Measurements from ENCODE around the gene FBN1.

The FBN1 gene

DNA sequence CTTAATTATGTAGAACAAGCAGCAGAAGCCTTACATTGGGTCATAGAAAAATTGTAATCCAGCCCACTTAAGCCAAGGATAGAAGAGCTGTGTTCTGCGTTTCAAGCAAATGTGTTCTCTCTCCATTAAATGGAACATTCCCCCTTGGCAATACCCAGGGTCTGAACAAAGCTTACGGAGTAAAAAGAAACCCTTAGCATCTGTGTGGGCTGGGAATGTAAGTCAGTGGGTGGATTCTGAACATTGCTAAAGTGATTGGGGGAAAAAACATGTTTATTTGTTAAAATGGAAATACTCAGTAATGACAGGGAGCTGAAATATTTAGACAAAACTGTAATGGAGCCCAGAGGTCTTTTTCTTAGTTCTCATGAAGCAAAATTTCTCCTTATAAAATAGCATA lies 166.9 kb downstream of the FBN1 start:
- DNase-seq (ENCODE audit: extremely low spot score): no peak
- ChIA-PET CTCF (interaction anchor here (1.6 to 1.9 kb wide), 2 partner anchors 14 to 29 kb away, joined by 5 to 8 read pairs; no protein-coding TSS in a partner anchor), POLR2A (no interaction called here)
- TF ChIP-seq, protein P1, sequence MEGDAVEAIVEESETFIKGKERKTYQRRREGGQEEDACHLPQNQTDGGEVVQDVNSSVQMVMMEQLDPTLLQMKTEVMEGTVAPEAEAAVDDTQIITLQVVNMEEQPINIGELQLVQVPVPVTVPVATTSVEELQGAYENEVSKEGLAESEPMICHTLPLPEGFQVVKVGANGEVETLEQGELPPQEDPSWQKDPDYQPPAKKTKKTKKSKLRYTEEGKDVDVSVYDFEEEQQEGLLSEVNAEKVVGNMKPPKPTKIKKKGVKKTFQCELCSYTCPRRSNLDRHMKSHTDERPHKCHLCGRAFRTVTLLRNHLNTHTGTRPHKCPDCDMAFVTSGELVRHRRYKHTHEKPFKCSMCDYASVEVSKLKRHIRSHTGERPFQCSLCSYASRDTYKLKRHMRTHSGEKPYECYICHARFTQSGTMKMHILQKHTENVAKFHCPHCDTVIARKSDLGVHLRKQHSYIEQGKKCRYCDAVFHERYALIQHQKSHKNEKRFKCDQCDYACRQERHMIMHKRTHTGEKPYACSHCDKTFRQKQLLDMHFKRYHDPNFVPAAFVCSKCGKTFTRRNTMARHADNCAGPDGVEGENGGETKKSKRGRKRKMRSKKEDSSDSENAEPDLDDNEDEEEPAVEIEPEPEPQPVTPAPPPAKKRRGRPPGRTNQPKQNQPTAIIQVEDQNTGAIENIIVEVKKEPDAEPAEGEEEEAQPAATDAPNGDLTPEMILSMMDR (IDR thresholded peaks at IDR 0.05; ENCODE audit: control extremely low read depth, extremely low read depth, low read depth, missing control alignments): no peak

GRCh38 chr15:48477795-48478360 lies 167.6 kb downstream of the FBN1 start:
- POLR2A ChIA-PET: no interaction called here
- TF ChIP-seq, protein P1 (IDR thresholded peaks at IDR 0.05; ENCODE audit: control extremely low read depth, extremely low read depth, low read depth, missing control alignments): no peak
- DNase-seq (ENCODE audit: extremely low spot score): no peak
- CTCF ChIA-PET: interaction anchor here (1.9 kb wide), 1 partner anchor 30 kb away, joined by 8 read pairs; no protein-coding TSS in a partner anchor

- no peak for DNase-seq (ENCODE audit: extremely low spot score)
- ChIA-PET POLR2A (no interaction called here), CTCF (no interaction called here)
- TF ChIP-seq, protein P1 (IDR thresholded peaks at IDR 0.05; ENCODE audit: control extremely low read depth, extremely low read depth, low read depth, missing control alignments): no peak
Observed at GRCh38 chr15:48475600-48476395, 169.7 kb downstream of the FBN1 start.

DNA sequence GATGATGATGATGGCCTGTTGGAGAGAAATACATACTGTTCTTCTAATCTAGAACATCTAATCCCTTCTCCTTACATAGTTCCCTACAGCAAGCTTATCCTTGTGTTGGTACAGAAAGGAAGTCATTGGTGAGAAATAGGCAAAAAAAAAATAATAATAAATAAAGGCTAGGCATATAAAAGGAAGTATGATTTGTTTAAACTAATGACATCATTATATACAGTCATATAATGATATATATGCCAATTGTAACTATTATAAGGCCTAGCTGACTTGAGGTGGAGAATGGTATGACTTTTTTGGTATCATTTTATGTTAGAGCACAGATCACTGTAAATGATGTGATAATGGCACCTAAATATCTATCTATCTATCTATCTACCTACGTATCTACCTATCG lies 171.8 kb downstream of the FBN1 start:
- DNase-seq (ENCODE audit: extremely low spot score): no peak
- ChIA-PET POLR2A (no interaction called here), CTCF (interaction anchor here (1.0 to 1.8 kb wide), 2 partner anchors 15 to 17 kb away, joined by 3 to 5 read pairs; no protein-coding TSS in a partner anchor)
- TF ChIP-seq, protein P1 (IDR thresholded peaks at IDR 0.05; ENCODE audit: control extremely low read depth, extremely low read depth, low read depth, missing control alignments): no peak

GRCh38 chr15:48472756-48473155 lies 172.8 kb downstream of the FBN1 start:
- POLR2A ChIA-PET: no interaction called here
- DNase-seq (ENCODE audit: extremely low spot score): no peak
- CTCF ChIA-PET: interaction anchor here (2.2 kb wide), 1 partner anchor 11 kb away, joined by 10 read pairs; no protein-coding TSS in a partner anchor
- TF ChIP-seq, protein P1 (IDR thresholded peaks at IDR 0.05; ENCODE audit: control extremely low read depth, extremely low read depth, low read depth, missing control alignments): no peak

GRCh38 chr15:48471073-48471472 lies 174.4 kb downstream of the FBN1 start:
- POLR2A ChIA-PET: no interaction called here
- CTCF ChIA-PET: interaction anchor here (2.2 kb wide), 1 partner anchor 10 kb away, joined by 10 read pairs; no protein-coding TSS in a partner anchor
- TF ChIP-seq, protein P1 (IDR thresholded peaks at IDR 0.05; ENCODE audit: control extremely low read depth, extremely low read depth, low read depth, missing control alignments): no peak
- DNase-seq (ENCODE audit: extremely low spot score): no peak

All from GM10248 (cell line).